HepG2 (cell line): ENCODE results near the gene HNRNPC. TPM values are rescaled to one million over a fixed set of nuclear protein-coding genes. Genes with fewer than 3 reads are reported as not detected.

Experiments used
- ASH2L ChIP-seq: fragments of 300-600, 200-600 bp; sonication (generic); IDR thresholded peaks from 2 replicates; pipeline ENCODE4 v1.7.0; 2017; ENCODE audit warnings: low read depth, mild to moderate bottlenecking, moderate library complexity, mixed read lengths, low read length; ENCODE audit not compliant: insufficient read length
- CENPT ChIP-seq: sonication (generic); formaldehyde crosslinking; IDR thresholded peaks from 2 replicates; pipeline ENCODE4 v1.8.0; 2022; ENCODE audit warnings: low read depth, mild to moderate bottlenecking, moderate library complexity, missing genetic modification reagents
- CREM ChIP-seq, 2 experiments: sonication (generic) in 1 of 2; formaldehyde crosslinking in 1 of 2; IDR thresholded peaks; 2 replicates each; pipeline versions ENCODE4 v1.4.0 to v1.6.1; 2016 to 2020; ENCODE audit warnings: antibody characterized with exemption in 1 of 2, mild to moderate bottlenecking in 1 of 2, missing genetic modification reagents in 1 of 2
- ESRRA ChIP-seq: sonication (generic); formaldehyde crosslinking; IDR thresholded peaks from 2 replicates; pipeline ENCODE4 v1.5.1; 2020; ENCODE audit warnings: mild to moderate bottlenecking, low read depth, missing genetic modification reagents
- FOXJ3 ChIP-seq: sonication (generic); formaldehyde crosslinking; IDR thresholded peaks from 2 replicates; pipeline ENCODE4 v1.4.0; 2020; ENCODE audit warnings: missing genetic modification reagents, mild to moderate bottlenecking, borderline replicate concordance
- HCFC1 ChIP-seq: fragments of 150-350 bp; IDR thresholded peaks from 2 replicates; pipeline ENCODE4 v1.6.1; 2014; ENCODE audit warnings: low read depth, low read length
- IRX3 ChIP-seq: sonication (generic); formaldehyde crosslinking; IDR thresholded peaks from 2 replicates; pipeline ENCODE4 v1.8.1; 2023; ENCODE audit warnings: mild to moderate bottlenecking, low read depth, missing genetic modification reagents, borderline replicate concordance
- KAT8 ChIP-seq: IDR thresholded peaks from 2 replicates; pipeline ENCODE4 v1.6.1; 2016; ENCODE audit warnings: missing genetic modification reagents, missing compliant biosample characterization
- KDM4B ChIP-seq: sonication (generic); formaldehyde crosslinking; IDR thresholded peaks from 2 replicates; pipeline ENCODE4 v1.4.0; 2020; ENCODE audit warnings: missing genetic modification reagents
- MED1 ChIP-seq: sonication (generic); formaldehyde crosslinking; IDR thresholded peaks from 2 replicates; pipeline ENCODE4 v1.4.0; 2020; ENCODE audit warnings: missing genetic modification reagents
- MYC ChIP-seq: sonication (generic); formaldehyde crosslinking; IDR thresholded peaks from 2 replicates; pipeline ENCODE4 v1.9.0; 2021; ENCODE audit warnings: missing genetic modification reagents, borderline replicate concordance
- RFX3 ChIP-seq: IDR thresholded peaks from 2 replicates; pipeline ENCODE4 v1.6.1; 2016; ENCODE audit warnings: missing biosample characterization, missing genetic modification reagents
- SATB2 ChIP-seq: sonication (generic); formaldehyde crosslinking; IDR thresholded peaks from 2 replicates; pipeline ENCODE4 v1.5.0; 2020; ENCODE audit warnings: missing genetic modification reagents
- SMAD3 ChIP-seq: sonication (generic); formaldehyde crosslinking; IDR thresholded peaks from 2 replicates; pipeline ENCODE4 v1.4.0; 2020; ENCODE audit warnings: missing genetic modification reagents
- TBX3 ChIP-seq: fragments of 450-650 bp; IDR thresholded peaks from 2 replicates; pipeline ENCODE4 v1.6.1; 2017; ENCODE audit warnings: antibody characterized with exemption, mild to moderate bottlenecking, inconsistent platforms, borderline replicate concordance
- ZNF558 ChIP-seq: sonication (generic); formaldehyde crosslinking; IDR thresholded peaks from 2 replicates; pipeline ENCODE4 v1.9.0; 2022; ENCODE audit warnings: mild to moderate bottlenecking, missing genetic modification reagents, borderline replicate concordance
- ZNF777 ChIP-seq: sonication (generic); formaldehyde crosslinking; IDR thresholded peaks from 2 replicates; pipeline ENCODE4 v1.4.0; 2020; ENCODE audit warnings: missing genetic modification reagents
- ZZZ3 ChIP-seq: sonication (generic); formaldehyde crosslinking; IDR thresholded peaks from 2 replicates; pipeline ENCODE4 v1.4.0; 2020; ENCODE audit warnings: missing genetic modification reagents, mild to moderate bottlenecking, borderline replicate concordance
- polyA plus RNA-seq, 8 experiments: library from polyadenylated mRNA; depleted of rRNA in 3 of 8; stranded (reverse) in 7 of 8; unstranded in 1 of 8; fragments of >200 nt; fragmentation: Illumina TruSeq in 4 of 8; extraction: Trizol in 4 of 8; gene quantifications; 2 replicates each; pipeline versions ENCODE4 v1.2.1 to v1.2.3, GENCODE V29; 2011 to 2016; ENCODE audit warnings: low read depth in 4 of 8, missing spikeins in 1 of 8, mixed read lengths in 1 of 8; ENCODE audit not compliant: insufficient read depth in 1 of 8
- total RNA-seq, 5 experiments: library from RNA; depleted of rRNA; stranded (reverse); fragments of >200 nt; fragmentation: Illumina TruSeq; extraction: Trizol; gene quantifications; 2 replicates each; pipeline ENCODE4 v1.2.3, GENCODE V29; 2016; ENCODE audit warnings: low read depth in 1 of 5
- TF ChIP-seq, protein P1 (sequence below): sonication (generic); formaldehyde crosslinking; IDR thresholded peaks from 2 replicates; pipeline ENCODE4 v1.4.0; 2020; ENCODE audit warnings: missing genetic modification reagents, borderline replicate concordance
- TF ChIP-seq, protein P2 (sequence below): sonication (generic); formaldehyde crosslinking; IDR thresholded peaks from 2 replicates; pipeline ENCODE4 v1.9.0; 2021; ENCODE audit warnings: missing genetic modification reagents, borderline replicate concordance
- TF ChIP-seq, protein P3 (sequence below): fragments of 450-650 bp; IDR thresholded peaks from 2 replicates; pipeline ENCODE4 v1.6.1; 2017
- TF ChIP-seq, protein P4 (sequence below): sonication (generic); formaldehyde crosslinking; conservative IDR thresholded peaks from 2 replicates; pipeline ENCODE4 v1.4.0; 2020; ENCODE audit warnings: mild to moderate bottlenecking, missing genetic modification reagents, moderate library complexity

Gene HNRNPC
- total and polyA plus RNA-seq, 2 of the 13 experiments (the other 11 are each of a cell fraction or from before 2014, with no cell fraction given) = 628 to 1,099 TPM

DNA sequence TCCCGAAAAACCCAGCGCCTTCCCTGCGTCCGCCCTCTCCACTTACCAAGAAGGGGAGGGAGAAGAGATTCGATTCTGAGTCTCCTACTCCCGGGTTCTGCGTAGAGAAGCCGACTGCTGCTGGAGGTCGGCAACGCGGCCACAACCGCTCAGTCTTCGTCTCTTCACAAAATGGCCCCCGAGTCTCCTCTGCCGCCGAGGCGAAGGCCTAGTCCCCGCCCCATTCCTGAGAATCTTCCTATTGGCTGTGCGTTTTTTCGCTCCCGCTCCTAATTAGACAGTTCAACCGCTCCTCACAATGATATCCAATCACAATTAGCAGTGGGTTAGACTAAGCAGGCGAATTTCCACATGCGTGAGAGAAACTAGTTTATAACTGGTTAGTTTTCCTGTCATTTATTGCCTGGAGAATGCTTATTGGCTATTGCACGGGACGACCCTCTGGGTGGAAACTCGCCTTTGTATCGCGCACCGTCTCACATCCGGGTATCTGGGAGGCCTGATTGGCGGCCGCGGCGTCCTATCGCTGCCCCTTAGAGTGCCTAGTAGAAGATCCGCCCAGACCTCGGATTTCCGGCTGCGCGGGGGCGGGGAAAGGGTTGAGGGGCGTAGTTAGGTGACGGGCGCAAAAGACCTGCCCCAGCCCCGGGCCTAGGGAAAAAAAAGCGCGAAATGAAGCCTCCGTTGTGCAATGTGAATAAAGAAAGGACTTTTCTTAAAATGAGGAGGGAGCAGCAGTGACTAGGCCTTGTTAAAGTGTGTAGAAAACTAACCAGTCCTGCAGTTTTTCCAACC lies at the start of gene HNRNPC (continued):
- TF ChIP-seq ESRRA (CRISPR knock-in tag) = peak; percentile 78; the same call in 1 of the 2 replicates
- 0 out of 2 replicates have a peak, but pooled peaks have one; percentile 73 for TF ChIP-seq SATB2 (CRISPR knock-in tag)
- TF ChIP-seq, protein P1, sequence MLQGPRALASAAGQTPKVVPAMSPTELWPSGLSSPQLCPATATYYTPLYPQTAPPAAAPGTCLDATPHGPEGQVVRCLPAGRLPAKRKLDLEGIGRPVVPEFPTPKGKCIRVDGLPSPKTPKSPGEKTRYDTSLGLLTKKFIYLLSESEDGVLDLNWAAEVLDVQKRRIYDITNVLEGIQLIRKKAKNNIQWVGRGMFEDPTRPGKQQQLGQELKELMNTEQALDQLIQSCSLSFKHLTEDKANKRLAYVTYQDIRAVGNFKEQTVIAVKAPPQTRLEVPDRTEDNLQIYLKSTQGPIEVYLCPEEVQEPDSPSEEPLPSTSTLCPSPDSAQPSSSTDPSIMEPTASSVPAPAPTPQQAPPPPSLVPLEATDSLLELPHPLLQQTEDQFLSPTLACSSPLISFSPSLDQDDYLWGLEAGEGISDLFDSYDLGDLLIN (CRISPR knock-in tag) = peak; percentile 98; the same call in 1 of the 2 replicates
- TF ChIP-seq, protein P2, sequence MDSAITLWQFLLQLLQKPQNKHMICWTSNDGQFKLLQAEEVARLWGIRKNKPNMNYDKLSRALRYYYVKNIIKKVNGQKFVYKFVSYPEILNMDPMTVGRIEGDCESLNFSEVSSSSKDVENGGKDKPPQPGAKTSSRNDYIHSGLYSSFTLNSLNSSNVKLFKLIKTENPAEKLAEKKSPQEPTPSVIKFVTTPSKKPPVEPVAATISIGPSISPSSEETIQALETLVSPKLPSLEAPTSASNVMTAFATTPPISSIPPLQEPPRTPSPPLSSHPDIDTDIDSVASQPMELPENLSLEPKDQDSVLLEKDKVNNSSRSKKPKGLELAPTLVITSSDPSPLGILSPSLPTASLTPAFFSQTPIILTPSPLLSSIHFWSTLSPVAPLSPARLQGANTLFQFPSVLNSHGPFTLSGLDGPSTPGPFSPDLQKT (CRISPR knock-in tag) = no peak
- TF ChIP-seq ASH2L = peak; percentile 93
- TF ChIP-seq CENPT (CRISPR knock-in tag) = no peak
- peak; percentile 96 for TF ChIP-seq CREM (IDR thresholded peaks at IDR 0.05)
- TF ChIP-seq CREM (CRISPR knock-in tag; IDR thresholded peaks at IDR 0.05) = no peak
- peak; percentile 9; the same call in 1 of the 2 replicates for TF ChIP-seq RFX3 (CRISPR knock-in tag)
- TF ChIP-seq MED1 (CRISPR knock-in tag) = peak; percentile 69
- 0 out of 2 replicates have a peak, but pooled peaks have one; percentile 32 for TF ChIP-seq TBX3
- TF ChIP-seq, protein P3, sequence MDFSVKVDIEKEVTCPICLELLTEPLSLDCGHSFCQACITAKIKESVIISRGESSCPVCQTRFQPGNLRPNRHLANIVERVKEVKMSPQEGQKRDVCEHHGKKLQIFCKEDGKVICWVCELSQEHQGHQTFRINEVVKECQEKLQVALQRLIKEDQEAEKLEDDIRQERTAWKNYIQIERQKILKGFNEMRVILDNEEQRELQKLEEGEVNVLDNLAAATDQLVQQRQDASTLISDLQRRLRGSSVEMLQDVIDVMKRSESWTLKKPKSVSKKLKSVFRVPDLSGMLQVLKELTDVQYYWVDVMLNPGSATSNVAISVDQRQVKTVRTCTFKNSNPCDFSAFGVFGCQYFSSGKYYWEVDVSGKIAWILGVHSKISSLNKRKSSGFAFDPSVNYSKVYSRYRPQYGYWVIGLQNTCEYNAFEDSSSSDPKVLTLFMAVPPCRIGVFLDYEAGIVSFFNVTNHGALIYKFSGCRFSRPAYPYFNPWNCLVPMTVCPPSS = no peak
- TF ChIP-seq KDM4B (CRISPR knock-in tag) = no peak
- TF ChIP-seq MYC (CRISPR knock-in tag) = peak; percentile 94
- peak; percentile 94 for TF ChIP-seq KAT8 (CRISPR knock-in tag)
- peak; percentile 44 for TF ChIP-seq HCFC1
- TF ChIP-seq SMAD3 = peak; percentile 84; the same call in 1 of the 2 replicates
- peak; percentile 50; the same call in 1 of the 2 replicates for TF ChIP-seq ZNF777 (CRISPR knock-in tag)
- TF ChIP-seq, protein P4, sequence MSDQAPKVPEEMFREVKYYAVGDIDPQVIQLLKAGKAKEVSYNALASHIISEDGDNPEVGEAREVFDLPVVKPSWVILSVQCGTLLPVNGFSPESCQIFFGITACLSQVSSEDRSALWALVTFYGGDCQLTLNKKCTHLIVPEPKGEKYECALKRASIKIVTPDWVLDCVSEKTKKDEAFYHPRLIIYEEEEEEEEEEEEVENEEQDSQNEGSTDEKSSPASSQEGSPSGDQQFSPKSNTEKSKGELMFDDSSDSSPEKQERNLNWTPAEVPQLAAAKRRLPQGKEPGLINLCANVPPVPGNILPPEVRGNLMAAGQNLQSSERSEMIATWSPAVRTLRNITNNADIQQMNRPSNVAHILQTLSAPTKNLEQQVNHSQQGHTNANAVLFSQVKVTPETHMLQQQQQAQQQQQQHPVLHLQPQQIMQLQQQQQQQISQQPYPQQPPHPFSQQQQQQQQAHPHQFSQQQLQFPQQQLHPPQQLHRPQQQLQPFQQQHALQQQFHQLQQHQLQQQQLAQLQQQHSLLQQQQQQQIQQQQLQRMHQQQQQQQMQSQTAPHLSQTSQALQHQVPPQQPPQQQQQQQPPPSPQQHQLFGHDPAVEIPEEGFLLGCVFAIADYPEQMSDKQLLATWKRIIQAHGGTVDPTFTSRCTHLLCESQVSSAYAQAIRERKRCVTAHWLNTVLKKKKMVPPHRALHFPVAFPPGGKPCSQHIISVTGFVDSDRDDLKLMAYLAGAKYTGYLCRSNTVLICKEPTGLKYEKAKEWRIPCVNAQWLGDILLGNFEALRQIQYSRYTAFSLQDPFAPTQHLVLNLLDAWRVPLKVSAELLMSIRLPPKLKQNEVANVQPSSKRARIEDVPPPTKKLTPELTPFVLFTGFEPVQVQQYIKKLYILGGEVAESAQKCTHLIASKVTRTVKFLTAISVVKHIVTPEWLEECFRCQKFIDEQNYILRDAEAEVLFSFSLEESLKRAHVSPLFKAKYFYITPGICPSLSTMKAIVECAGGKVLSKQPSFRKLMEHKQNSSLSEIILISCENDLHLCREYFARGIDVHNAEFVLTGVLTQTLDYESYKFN (CRISPR knock-in tag) = peak; percentile 48; the same call in 1 of the 2 replicates
- TF ChIP-seq ZNF558 = 0 out of 2 replicates have a peak, but pooled peaks have one; percentile 52
- TF ChIP-seq IRX3 = peak; percentile 64; the same call in 1 of the 2 replicates
- TF ChIP-seq ZZZ3 = peak; percentile 87; the same call in 1 of the 2 replicates
- TF ChIP-seq FOXJ3 = peak; percentile 27; the same call in 1 of the 2 replicates
